WTC11 (cell line): ENCODE data around the gene GUCY1A2.

Source experiments
- CBFB ChIP-seq: sonication (generic); formaldehyde crosslinking; IDR thresholded peaks from 2 replicates; pipeline ENCODE4 v1.8.1; 2022; ENCODE audit warnings: mild to moderate bottlenecking, low read depth, missing genetic modification reagents
- CREB1 ChIP-seq: sonication (generic); formaldehyde crosslinking; IDR thresholded peaks from 2 replicates; pipeline ENCODE4 v1.8.0; 2023; ENCODE audit warnings: mild to moderate bottlenecking, missing genetic modification reagents
- FOXP1 ChIP-seq: sonication (generic); formaldehyde crosslinking; IDR thresholded peaks from 2 replicates; pipeline ENCODE4 v1.8.0; 2022; ENCODE audit warnings: missing genetic modification reagents, mild to moderate bottlenecking, moderate library complexity, borderline replicate concordance
- TF ChIP-seq, protein P1 (sequence below): fragments of 200-600 bp; IDR thresholded peaks from 2 replicates; pipeline ENCODE4 v1.8.0; 2022; ENCODE audit warnings: antibody characterized with exemption
- TF ChIP-seq, protein P2 (sequence below): sonication (generic); formaldehyde crosslinking; IDR thresholded peaks from 2 replicates; pipeline ENCODE4 v1.8.1; 2022; ENCODE audit warnings: low read depth, missing genetic modification reagents, borderline replicate concordance

DNA sequence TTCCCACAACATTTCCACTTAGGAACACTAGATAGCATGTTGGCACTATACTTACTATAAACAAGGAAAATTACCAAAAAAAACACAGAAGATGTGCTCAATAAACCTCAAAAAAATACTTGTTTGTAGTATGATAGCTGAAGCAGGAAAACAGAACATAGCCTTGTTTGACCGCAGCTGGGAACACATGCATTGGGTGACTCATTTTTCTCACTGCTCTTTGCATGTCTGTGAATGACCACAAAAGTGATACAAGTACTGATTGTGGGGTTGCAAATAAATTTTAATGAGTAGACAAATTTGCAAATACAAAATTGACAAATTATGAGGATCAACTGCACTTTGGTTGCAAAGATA is 22.8 kb upstream of the GUCY1A2 start:
- TF ChIP-seq, protein P1, sequence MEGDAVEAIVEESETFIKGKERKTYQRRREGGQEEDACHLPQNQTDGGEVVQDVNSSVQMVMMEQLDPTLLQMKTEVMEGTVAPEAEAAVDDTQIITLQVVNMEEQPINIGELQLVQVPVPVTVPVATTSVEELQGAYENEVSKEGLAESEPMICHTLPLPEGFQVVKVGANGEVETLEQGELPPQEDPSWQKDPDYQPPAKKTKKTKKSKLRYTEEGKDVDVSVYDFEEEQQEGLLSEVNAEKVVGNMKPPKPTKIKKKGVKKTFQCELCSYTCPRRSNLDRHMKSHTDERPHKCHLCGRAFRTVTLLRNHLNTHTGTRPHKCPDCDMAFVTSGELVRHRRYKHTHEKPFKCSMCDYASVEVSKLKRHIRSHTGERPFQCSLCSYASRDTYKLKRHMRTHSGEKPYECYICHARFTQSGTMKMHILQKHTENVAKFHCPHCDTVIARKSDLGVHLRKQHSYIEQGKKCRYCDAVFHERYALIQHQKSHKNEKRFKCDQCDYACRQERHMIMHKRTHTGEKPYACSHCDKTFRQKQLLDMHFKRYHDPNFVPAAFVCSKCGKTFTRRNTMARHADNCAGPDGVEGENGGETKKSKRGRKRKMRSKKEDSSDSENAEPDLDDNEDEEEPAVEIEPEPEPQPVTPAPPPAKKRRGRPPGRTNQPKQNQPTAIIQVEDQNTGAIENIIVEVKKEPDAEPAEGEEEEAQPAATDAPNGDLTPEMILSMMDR, result no peak
- TF ChIP-seq FOXP1 (CRISPR knock-in tag) (no peak), CBFB (CRISPR knock-in tag) (no peak), CREB1 (no peak)
- TF ChIP-seq, protein P2, sequence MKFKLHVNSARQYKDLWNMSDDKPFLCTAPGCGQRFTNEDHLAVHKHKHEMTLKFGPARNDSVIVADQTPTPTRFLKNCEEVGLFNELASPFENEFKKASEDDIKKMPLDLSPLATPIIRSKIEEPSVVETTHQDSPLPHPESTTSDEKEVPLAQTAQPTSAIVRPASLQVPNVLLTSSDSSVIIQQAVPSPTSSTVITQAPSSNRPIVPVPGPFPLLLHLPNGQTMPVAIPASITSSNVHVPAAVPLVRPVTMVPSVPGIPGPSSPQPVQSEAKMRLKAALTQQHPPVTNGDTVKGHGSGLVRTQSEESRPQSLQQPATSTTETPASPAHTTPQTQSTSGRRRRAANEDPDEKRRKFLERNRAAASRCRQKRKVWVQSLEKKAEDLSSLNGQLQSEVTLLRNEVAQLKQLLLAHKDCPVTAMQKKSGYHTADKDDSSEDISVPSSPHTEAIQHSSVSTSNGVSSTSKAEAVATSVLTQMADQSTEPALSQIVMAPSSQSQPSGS (CRISPR knock-in tag), result no peak
